ENCODE measurements around the gene MAML2. TPM values are rescaled to one million over a fixed set of nuclear protein-coding genes. Genes with fewer than 3 reads are reported as not detected.

Gene MAML2
- polyA plus RNA-seq, 1 of the 3 experiments (the other 2 are of a cell fraction): 20.1 TPM

- no peaks in the 10 kb centered on the region for H4K20me1 ChIP-seq (ENCODE audit: insufficient read depth)
- H3K27ac ChIP-seq (ENCODE audit: low read depth in 2 of 2, low read length in 1 of 2): peak overlapping the region; percentile 84 to 86
- POLR2A ChIA-PET: no interaction called here
- peaks cover 4 to 29% of the 10 kb centered on the region in 2 experiments for H3K36me3 ChIP-seq (replicated peaks in 1 of 2; ENCODE audit: control insufficient read depth in 1 of 2, insufficient read depth in 2 of 2, low read length in 1 of 2)
- peaks cover 12 to 70% of the 10 kb centered on the region in 2 experiments for H3K4me1 ChIP-seq (ENCODE audit: control insufficient read depth in 1 of 2, insufficient read depth in 2 of 2, low read depth in 1 of 2, low read length in 1 of 2)
- H3K9ac ChIP-seq: peak overlapping the region; percentile 52; the same call in 1 of the 2 replicates
- CTCF ChIA-PET: interaction anchor here (1.0 to 3.7 kb wide), 4 partner anchors 13 to 286 kb away, joined by 3 to 91 read pairs (median 10); partner anchors contain the start of gene MAML2
- no peaks in the 10 kb centered on the region for H3K27me3 ChIP-seq (ENCODE audit: insufficient read depth)
- DNase-seq: no peak
- 91% methylated on average over 2 of the region's 2 CpGs for WGBS (ENCODE audit: low lambda C conversion rate)
- 0 out of 2 replicates have a peak overlapping the region, but pooled peaks have one; percentile 32 for H3K4me2 ChIP-seq
- peaks cover 73% of the 10 kb centered on the region for H3K79me2 ChIP-seq (ENCODE audit: insufficient read depth)
- no peaks in the 10 kb centered on the region for H3K9me3 ChIP-seq
- peaks cover 38% of the 10 kb centered on the region for H3F3A ChIP-seq (replicated peaks; ENCODE audit: insufficient read depth)
- H2AFZ ChIP-seq (ENCODE audit: low read depth): no peak overlapping the region
- H3K4me3 ChIP-seq (ENCODE audit: low read depth in 2 of 2, low read length in 1 of 2): no peak overlapping the region
- H3K9me2 ChIP-seq: no peaks in the 10 kb centered on the region
- TF ChIP-seq TEAD4 (IDR thresholded peaks at IDR 0.05; ENCODE audit: borderline replicate concordance, insufficient read depth): no peak
- no peak for TF ChIP-seq SIN3A (IDR thresholded peaks at IDR 0.05; ENCODE audit: borderline replicate concordance, low read depth, low read length)
- no peak for TF ChIP-seq EZH2phosphoT487 (IDR thresholded peaks at IDR 0.05; ENCODE audit: borderline replicate concordance, low read depth)
- TF ChIP-seq, protein P1, sequence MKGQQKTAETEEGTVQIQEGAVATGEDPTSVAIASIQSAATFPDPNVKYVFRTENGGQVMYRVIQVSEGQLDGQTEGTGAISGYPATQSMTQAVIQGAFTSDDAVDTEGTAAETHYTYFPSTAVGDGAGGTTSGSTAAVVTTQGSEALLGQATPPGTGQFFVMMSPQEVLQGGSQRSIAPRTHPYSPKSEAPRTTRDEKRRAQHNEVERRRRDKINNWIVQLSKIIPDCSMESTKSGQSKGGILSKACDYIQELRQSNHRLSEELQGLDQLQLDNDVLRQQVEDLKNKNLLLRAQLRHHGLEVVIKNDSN (IDR thresholded peaks at IDR 0.05; ENCODE audit: borderline replicate concordance, low read depth): no peak
- TF ChIP-seq MEF2A (IDR thresholded peaks at IDR 0.05; ENCODE audit: borderline replicate concordance, low read depth): no peak
- TF ChIP-seq, protein P2, sequence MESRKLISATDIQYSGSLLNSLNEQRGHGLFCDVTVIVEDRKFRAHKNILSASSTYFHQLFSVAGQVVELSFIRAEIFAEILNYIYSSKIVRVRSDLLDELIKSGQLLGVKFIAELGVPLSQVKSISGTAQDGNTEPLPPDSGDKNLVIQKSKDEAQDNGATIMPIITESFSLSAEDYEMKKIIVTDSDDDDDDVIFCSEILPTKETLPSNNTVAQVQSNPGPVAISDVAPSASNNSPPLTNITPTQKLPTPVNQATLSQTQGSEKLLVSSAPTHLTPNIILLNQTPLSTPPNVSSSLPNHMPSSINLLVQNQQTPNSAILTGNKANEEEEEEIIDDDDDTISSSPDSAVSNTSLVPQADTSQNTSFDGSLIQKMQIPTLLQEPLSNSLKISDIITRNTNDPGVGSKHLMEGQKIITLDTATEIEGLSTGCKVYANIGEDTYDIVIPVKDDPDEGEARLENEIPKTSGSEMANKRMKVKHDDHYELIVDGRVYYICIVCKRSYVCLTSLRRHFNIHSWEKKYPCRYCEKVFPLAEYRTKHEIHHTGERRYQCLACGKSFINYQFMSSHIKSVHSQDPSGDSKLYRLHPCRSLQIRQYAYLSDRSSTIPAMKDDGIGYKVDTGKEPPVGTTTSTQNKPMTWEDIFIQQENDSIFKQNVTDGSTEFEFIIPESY (IDR thresholded peaks at IDR 0.05; ENCODE audit: borderline replicate concordance, low read depth): no peak
- TF ChIP-seq TAF1 (IDR thresholded peaks at IDR 0.05; ENCODE audit: borderline replicate concordance, low read depth, low read length): no peak
- TF ChIP-seq CTCF (IDR thresholded peaks at IDR 0.05): no peak
- no peak for TF ChIP-seq USF2 (IDR thresholded peaks at IDR 0.05; ENCODE audit: borderline replicate concordance, low read depth, low read length)
- no peak for TF ChIP-seq RXRA (IDR thresholded peaks at IDR 0.05; ENCODE audit: borderline replicate concordance, low read depth)
Observed at GRCh38 chr11:96056576-96056975, 286.4 kb downstream of the MAML2 start.

Data from SK-N-SH (cell line).